ENCODE data around the gene LSP1. TPM values are rescaled to one million over a fixed set of nuclear protein-coding genes. Genes with fewer than 3 reads are reported as not detected.

The LSP1 gene
- total and polyA plus RNA-seq, 2 of the 4 experiments (the other 2 are of a cell fraction), result not detected

GRCh38 chr11:1812274-1812673, 40.6 kb upstream of the LSP1 start:
- Histone ChIP-seq H3K9ac (ENCODE audit: low read depth, low read length) (no peak overlapping the region), H3K4ac (ENCODE audit: low read depth, low read length) (no peak overlapping the region), H2AFZ (replicated peaks; ENCODE audit: low read length, poor library complexity) (no peak overlapping the region), H3K4me2 (ENCODE audit: low read depth, low read length) (no peak overlapping the region), H2BK20ac (ENCODE audit: low read depth, low read length) (no peak overlapping the region), H2BK120ac (ENCODE audit: low read depth, low read length) (no peak overlapping the region), H3K14ac (replicated peaks; ENCODE audit: low read depth, low read length) (no peak overlapping the region), H3K27me3 (ENCODE audit: control insufficient read depth, insufficient read depth, low read length) (peaks cover 52% of the 10 kb centered on the region), H2AK9ac (replicated peaks; ENCODE audit: low read depth, low read length, poor library complexity) (no peak overlapping the region), H3K79me1 (ENCODE audit: low read depth in 1 of 2, low read length in 2 of 2) (no peaks in the 10 kb centered on the region), H4K8ac (ENCODE audit: low read depth in 2 of 2, low read length in 2 of 2) (no peak overlapping the region), H3K56ac (ENCODE audit: extremely low read depth, insufficient read depth, low read length) (no peak overlapping the region), H4K5ac (ENCODE audit: low read depth, low read length) (no peak overlapping the region), H2AK5ac (ENCODE audit: low read depth, low read length) (no peak overlapping the region), H3K27ac (ENCODE audit: insufficient read depth, low read length) (no peak overlapping the region), H3K9me1 (ENCODE audit: insufficient read depth, low read length) (no peaks in the 10 kb centered on the region), H4K20me1 (ENCODE audit: insufficient read depth, low read length) (no peaks in the 10 kb centered on the region), H4K91ac (ENCODE audit: insufficient read depth, low read depth, low read length) (no peak overlapping the region), H3K36me3 (ENCODE audit: control insufficient read depth, insufficient read depth, low read length) (no peaks in the 10 kb centered on the region), H3K4me1 (ENCODE audit: control insufficient read depth, insufficient read depth, low read length) (no peaks in the 10 kb centered on the region), H3K23ac (ENCODE audit: low read depth, low read length) (no peak overlapping the region), H3K18ac (ENCODE audit: low read depth, low read length) (no peak overlapping the region), H2BK15ac (ENCODE audit: low read depth, low read length) (no peak overlapping the region), H3K4me3 (ENCODE audit: insufficient read depth, low read depth, low read length) (no peak overlapping the region), H3K9me3 (ENCODE audit: control insufficient read depth, insufficient read depth, low read length) (peaks cover 9% of the 10 kb centered on the region), H2BK5ac (ENCODE audit: low read depth, low read length, poor library complexity, severe bottlenecking) (no peak overlapping the region)
- in situ Hi-C loops (cut with MboI; ENCODE audit: low sequenced_read_pairs) (no loop called here), intact Hi-C loops (cut with micrococcal nuclease) (no loop called here), dilution Hi-C loops (cut with HindIII; ENCODE audit: low sequenced_read_pairs, unreplicated experiment) (no loop called here)
- CTCF ChIA-PET, result no interaction called here
- POLR2A ChIA-PET (ENCODE audit: unreplicated experiment), result no interaction called here
- WGBS, 2 experiments (ENCODE audit: extremely low coverage in 2 of 2, insufficient read length in 1 of 2), result 49% methylated on average over 5 of the region's 5 CpGs; no CpG with 5 or more reads in 1 of the 2 experiments
- ATAC-seq (ENCODE audit: low read depth) (no peak), DNase-seq (no peak)
- BruUV-seq (replicated peaks), result no TSS peak
- TF ChIP-seq MXI1 (IDR thresholded peaks at IDR 0.05; ENCODE audit: borderline replicate concordance, low read depth, low read length) (no peak), RFX5 (IDR thresholded peaks at IDR 0.05; ENCODE audit: low read depth, low read length) (no peak), CTCF (conservative IDR thresholded peaks at IDR 0.05; ENCODE audit: low read depth, low read length) (no peak), MAFK (IDR thresholded peaks at IDR 0.05; ENCODE audit: low read depth, low read length) (no peak), RAD21 (IDR thresholded peaks at IDR 0.05; ENCODE audit: low read length) (no peak), ELK1 (IDR thresholded peaks at IDR 0.05; ENCODE audit: borderline replicate concordance, low read depth, low read length) (no peak), FOS (IDR thresholded peaks at IDR 0.05; ENCODE audit: low read depth, low read length) (no peak), NFE2L2 (IDR thresholded peaks at IDR 0.05; ENCODE audit: low read depth, low read length) (no peak), POLR2A (IDR thresholded peaks at IDR 0.05; ENCODE audit: low read depth, low read length) (no peak), CEBPB (IDR thresholded peaks at IDR 0.05; ENCODE audit: low read depth, low read length) (no peak), BHLHE40 (IDR thresholded peaks at IDR 0.05; ENCODE audit: low read depth, low read length) (no peak), MAZ (IDR thresholded peaks at IDR 0.05; ENCODE audit: borderline replicate concordance, low read depth, low read length) (no peak), SMC3 (IDR thresholded peaks at IDR 0.05; ENCODE audit: low read depth, low read length) (no peak), USF2 (IDR thresholded peaks at IDR 0.05; ENCODE audit: low read depth, low read length) (no peak), RCOR1 (IDR thresholded peaks at IDR 0.05; ENCODE audit: insufficient replicate concordance, low read length) (no peak), CHD1 (IDR thresholded peaks at IDR 0.05; ENCODE audit: low read depth, low read length) (no peak)
